Ascending aorta (tissue), 2 donors: Measurements from ENCODE around the gene KRTAP10-9. TPM values are rescaled to one million over a fixed set of nuclear protein-coding genes. Genes with fewer than 3 reads are reported as not detected.
"Not testable (repeated sequence)": the region's sequence is repeated elsewhere in the genome, so short reads cannot be mapped to it uniquely, and the experiment has no call there.

Source experiments
- DNase-seq, 2 donors: peaks; one replicate each; pipeline ENCODE4 v3.0.0-alpha.2; 2019; ENCODE audit warnings: low spot score in 2 of 2
- H3K27ac ChIP-seq, 2 donors: fragments of 200-600 bp; sonication (generic); one replicate each; pipeline ENCODE4 v1.5.1; 2016 to 2017; ENCODE audit warnings: mild to moderate bottlenecking in 1 of 2
- H3K27me3 ChIP-seq: fragments of 200-600 bp; sonication (generic); one replicate; pipeline ENCODE4 v1.5.1; 2017
- H3K36me3 ChIP-seq, 2 donors: fragments of 200-600 bp; sonication (generic); one replicate each; pipeline ENCODE4 v1.5.1; 2016
- H3K4me1 ChIP-seq, 2 donors: fragments of 200-600 bp; sonication (generic); one replicate each; pipeline ENCODE4 v1.5.1; 2016 to 2017; ENCODE audit warnings: mild to moderate bottlenecking in 1 of 2
- H3K4me3 ChIP-seq, 2 donors: fragments of 200-600 bp; sonication (generic); one replicate each; pipeline ENCODE4 v1.5.1; 2016 to 2017; ENCODE audit warnings: mild to moderate bottlenecking in 1 of 2
- H3K9me3 ChIP-seq, 2 donors: fragments of 200-600 bp; sonication (generic); one replicate each; pipeline ENCODE4 v1.5.1; 2016
- intact Hi-C: fragments of 100-400 bp; cut with DNase I; formaldehyde crosslinking; loops from one replicate; pipeline ENCODE4 v1.15.1; 2023
- total RNA-seq: library from RNA; depleted of rRNA; stranded (reverse); fragments of >200 nt; gene quantifications from one replicate; pipeline ENCODE4 v1.1.0, GENCODE V29; 2016
- TF ChIP-seq, protein P1 (sequence below), 3 experiments: fragments of 200-600 bp in 2 of 3; fragments of 450-650 bp in 1 of 3; sonication (generic) in 2 of 3; IDR thresholded peaks; one replicate each; pipeline ENCODE4 v1.5.1; 2016 to 2019; ENCODE audit warnings: antibody characterized with exemption in 3 of 3, mild to moderate bottlenecking in 1 of 3, moderate library complexity in 1 of 3

KRTAP10-9 gene
- total RNA-seq, 1 donor from 2014 or later: not detected

GRCh38 chr21:44628707-44629391 lies 2.0 kb downstream of the KRTAP10-9 start:
- H3K9me3 ChIP-seq: peaks cover 0 to 33% of the 10 kb centered on the region in 2 donors

GRCh38 chr21:44630440-44630839 lies 3.5 kb downstream of the KRTAP10-9 start:
- intact Hi-C loops: no loop called here
- no peak overlapping the region for H3K27ac ChIP-seq
- no peaks in the 10 kb centered on the region for H3K36me3 ChIP-seq
- TF ChIP-seq, protein P1, sequence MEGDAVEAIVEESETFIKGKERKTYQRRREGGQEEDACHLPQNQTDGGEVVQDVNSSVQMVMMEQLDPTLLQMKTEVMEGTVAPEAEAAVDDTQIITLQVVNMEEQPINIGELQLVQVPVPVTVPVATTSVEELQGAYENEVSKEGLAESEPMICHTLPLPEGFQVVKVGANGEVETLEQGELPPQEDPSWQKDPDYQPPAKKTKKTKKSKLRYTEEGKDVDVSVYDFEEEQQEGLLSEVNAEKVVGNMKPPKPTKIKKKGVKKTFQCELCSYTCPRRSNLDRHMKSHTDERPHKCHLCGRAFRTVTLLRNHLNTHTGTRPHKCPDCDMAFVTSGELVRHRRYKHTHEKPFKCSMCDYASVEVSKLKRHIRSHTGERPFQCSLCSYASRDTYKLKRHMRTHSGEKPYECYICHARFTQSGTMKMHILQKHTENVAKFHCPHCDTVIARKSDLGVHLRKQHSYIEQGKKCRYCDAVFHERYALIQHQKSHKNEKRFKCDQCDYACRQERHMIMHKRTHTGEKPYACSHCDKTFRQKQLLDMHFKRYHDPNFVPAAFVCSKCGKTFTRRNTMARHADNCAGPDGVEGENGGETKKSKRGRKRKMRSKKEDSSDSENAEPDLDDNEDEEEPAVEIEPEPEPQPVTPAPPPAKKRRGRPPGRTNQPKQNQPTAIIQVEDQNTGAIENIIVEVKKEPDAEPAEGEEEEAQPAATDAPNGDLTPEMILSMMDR (IDR thresholded peaks at IDR 0.05): no peak
- DNase-seq: no peak
- no peak overlapping the region for H3K4me3 ChIP-seq
- H3K9me3 ChIP-seq: peaks cover 0 to 30% of the 10 kb centered on the region in 2 donors
- no peaks in the 10 kb centered on the region for H3K27me3 ChIP-seq
- no peaks in the 10 kb centered on the region for H3K4me1 ChIP-seq

More at GRCh38 chr21:44628707-44629391, 2.0 kb downstream of the KRTAP10-9 start:
- H3K27ac ChIP-seq: no peak overlapping the region
- H3K4me3 ChIP-seq: no peak overlapping the region
- DNase-seq: no peak
- H3K36me3 ChIP-seq: no peaks in the 10 kb centered on the region
- intact Hi-C loops: no loop called here
- H3K27me3 ChIP-seq: no peaks in the 10 kb centered on the region
- TF ChIP-seq, protein P1 (IDR thresholded peaks at IDR 0.05): no peak
- H3K4me1 ChIP-seq: no peaks in the 10 kb centered on the region

GRCh38 chr21:44632067-44632466 lies 5.2 kb downstream of the KRTAP10-9 start:
- intact Hi-C loops: no loop called here
- Histone ChIP-seq H3K4me3 (no peak overlapping the region), H3K27me3 (no peaks in the 10 kb centered on the region), H3K9me3 (peaks cover 0 to 30% of the 10 kb centered on the region in 2 donors), H3K27ac (no peak overlapping the region), H3K36me3 (no peaks in the 10 kb centered on the region), H3K4me1 (no peaks in the 10 kb centered on the region)
- no peak for DNase-seq
- TF ChIP-seq, protein P1 (IDR thresholded peaks at IDR 0.05): no peak

DNA sequence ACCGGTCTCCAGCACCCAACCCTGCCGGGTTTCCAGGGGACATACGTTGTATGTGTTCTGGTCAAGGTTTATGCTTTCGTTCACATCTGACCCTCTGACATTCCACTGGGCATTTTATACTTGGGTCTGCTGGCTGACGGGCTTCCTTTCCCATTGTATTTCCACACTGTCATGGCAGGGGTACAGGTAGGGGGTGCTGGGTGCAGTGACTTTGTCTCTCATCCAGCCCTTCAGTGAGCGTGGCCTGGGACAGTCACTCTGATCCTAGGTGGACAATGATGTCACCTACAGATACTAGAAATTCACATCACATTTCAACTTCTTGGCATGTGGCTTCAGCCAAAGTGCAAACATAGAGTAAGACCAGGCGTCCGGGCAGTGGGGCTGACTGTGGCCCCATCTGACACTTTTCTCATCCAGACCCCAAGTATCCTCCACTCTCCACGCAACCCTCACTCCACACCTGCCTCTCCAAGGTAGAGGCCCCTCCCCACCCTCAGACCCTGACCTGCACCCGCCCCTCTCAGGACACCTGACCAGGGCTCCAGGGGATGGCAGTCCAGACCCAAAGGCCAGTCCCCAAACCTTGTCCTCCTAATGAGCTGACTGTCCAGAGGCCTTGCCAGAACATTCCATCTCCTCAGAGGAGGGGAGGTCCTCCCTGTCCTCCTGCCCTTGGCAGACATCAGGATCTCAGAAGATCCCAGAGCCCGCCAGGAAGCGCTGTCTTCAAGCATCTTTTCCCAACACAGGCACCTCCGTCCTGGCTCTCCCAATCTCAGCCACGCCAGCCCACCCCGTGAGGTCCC lies 9.5 kb downstream of the KRTAP10-9 start:
- DNase-seq: no peak
- Histone ChIP-seq H3K4me1 (no peaks in the 10 kb centered on the region), H3K27ac (no peak overlapping the region), H3K27me3 (no peaks in the 10 kb centered on the region), H3K4me3 (no peak overlapping the region), H3K9me3 (peaks cover 0 to 12% of the 10 kb centered on the region in 2 donors), H3K36me3 (no peaks in the 10 kb centered on the region)
- TF ChIP-seq, protein P1 (IDR thresholded peaks at IDR 0.05): no peak
- intact Hi-C loops: no loop called here

GRCh38 chr21:44637018-44637850 lies 10.3 kb downstream of the KRTAP10-9 start, which contains the start of gene KRTAP10-10:
Gene KRTAP10-10, plus strand, starts transcription at chr21:44637356. Its CDS starts 62 bp downstream, at chr21:44637418.
- Histone ChIP-seq H3K4me3 (no peak within 1 kb of the TSS), H3K27me3 (no peaks in the 10 kb centered on the region), H3K9me3 (peaks cover 0 to 4% of the 10 kb centered on the region in 2 donors), H3K36me3 (no peaks in the 10 kb centered on the region), H3K4me1 (no peaks in the 10 kb centered on the region), H3K27ac (no peak within 1 kb of the TSS)
- no peak for DNase-seq
- intact Hi-C loops: no loop called here
- TF ChIP-seq, protein P1 (IDR thresholded peaks at IDR 0.05): no peak

GRCh38 chr21:44637851-44638348 lies 11.0 kb downstream of the KRTAP10-9 start:
- H3K9me3 ChIP-seq, H3K27ac ChIP-seq, intact Hi-C loops, DNase-seq, H3K4me3 ChIP-seq, H3K27me3 ChIP-seq, H3K36me3 ChIP-seq, H3K4me1 ChIP-seq: not testable (repeated sequence)

GRCh38 chr21:44638506-44639330 lies 11.8 kb downstream of the KRTAP10-9 start:
- intact Hi-C loops, DNase-seq, H3K36me3 ChIP-seq, H3K27me3 ChIP-seq, H3K4me1 ChIP-seq, H3K9me3 ChIP-seq, H3K4me3 ChIP-seq, H3K27ac ChIP-seq: not testable (repeated sequence)
